Cardiac muscle cell (in vitro differentiated cells and primary cell): ENCODE measurements around the gene DNALI1. TPM values are rescaled to one million over a fixed set of nuclear protein-coding genes. Genes with fewer than 3 reads are reported as not detected.

Source experiments
- DNase-seq, 2 donors: peaks; one replicate each; pipeline versions ENCODE4 v3.0.0 to v3.0.0-alpha.2; 2010 to 2017; ENCODE audit warnings: low read depth in 1 of 2, low spot score in 1 of 2
- H3K27ac ChIP-seq: fragments of 200-600 bp; sonication (generic); 2 replicates; pipeline ENCODE4 v1.5.1; 2016
- H3K27me3 ChIP-seq: fragments of 200-600 bp; sonication (generic); 2 replicates; pipeline ENCODE4 v1.6.0; 2016; ENCODE audit warnings: control low read depth
- H3K36me3 ChIP-seq: fragments of 200-600 bp; sonication (generic); 2 replicates; pipeline ENCODE4 v1.5.1; 2016; ENCODE audit warnings: control low read depth
- H3K4me1 ChIP-seq: fragments of 200-600 bp; sonication (generic); 2 replicates; pipeline ENCODE4 v1.8.1; 2017; ENCODE audit warnings: low read depth, mild to moderate bottlenecking, mixed run types
- H3K4me3 ChIP-seq: fragments of 200-600 bp; sonication (generic); 2 replicates; pipeline ENCODE4 v1.5.1; 2016; ENCODE audit warnings: mild to moderate bottlenecking
- H3K9me3 ChIP-seq: fragments of 200-600 bp; sonication (generic); 2 replicates; pipeline ENCODE4 v1.5.1; 2017; ENCODE audit warnings: low read depth, mild to moderate bottlenecking, control low read depth
- CTCF ChIP-seq: IDR thresholded peaks from 2 replicates; pipeline ENCODE4 v1.5.1; 2012; ENCODE audit warnings: low read depth, mild to moderate bottlenecking, low read length
- polyA plus RNA-seq: library from polyadenylated mRNA; unstranded; fragments of >200 nt; fragmentation: Nextera tagmentation; extraction: Ambion mirVana; gene quantifications from 2 replicates; pipeline ENCODE4 v1.2.1, GENCODE V29; 2016
- total RNA-seq: library from RNA; depleted of rRNA; stranded (reverse); fragments of >200 nt; gene quantifications from 2 replicates; pipeline ENCODE4 v1.2.3, GENCODE V29; 2016

The DNALI1 gene
- total and polyA plus RNA-seq, 2 experiments from 2014 or later = 17.8 to 43.2 TPM

- H3K36me3 ChIP-seq = no peaks in the 10 kb centered on the region
- no peak overlapping the region for H3K4me3 ChIP-seq
- DNase-seq = no peak
- peaks cover 91% of the 10 kb centered on the region for H3K27me3 ChIP-seq
- no peak for TF ChIP-seq CTCF
- no peaks in the 10 kb centered on the region for H3K9me3 ChIP-seq
- no peaks in the 10 kb centered on the region for H3K4me1 ChIP-seq
- H3K27ac ChIP-seq = no peak overlapping the region
These were observed 52.3 kb downstream of the DNALI1 start for GRCh38 chr1:37609002-37609401.

- no peaks in the 10 kb centered on the region for H3K9me3 ChIP-seq
- H3K27ac ChIP-seq = no peak overlapping the region
- H3K27me3 ChIP-seq = peaks cover 97% of the 10 kb centered on the region
- no peak overlapping the region for H3K4me3 ChIP-seq
- DNase-seq = no peak
- TF ChIP-seq CTCF = no peak
- H3K4me1 ChIP-seq = no peaks in the 10 kb centered on the region
- no peaks in the 10 kb centered on the region for H3K36me3 ChIP-seq
These were observed 53.3 kb downstream of the DNALI1 start for GRCh38 chr1:37609994-37610393.

- TF ChIP-seq CTCF = no peak
- H3K36me3 ChIP-seq = no peaks in the 10 kb centered on the region
- peaks cover 98% of the 10 kb centered on the region for H3K27me3 ChIP-seq
- no peak for DNase-seq
- no peak overlapping the region for H3K27ac ChIP-seq
- no peaks in the 10 kb centered on the region for H3K4me1 ChIP-seq
- H3K9me3 ChIP-seq = no peaks in the 10 kb centered on the region
- no peak overlapping the region for H3K4me3 ChIP-seq
These were observed 55.4 kb downstream of the DNALI1 start for GRCh38 chr1:37612186-37612585.

DNA sequence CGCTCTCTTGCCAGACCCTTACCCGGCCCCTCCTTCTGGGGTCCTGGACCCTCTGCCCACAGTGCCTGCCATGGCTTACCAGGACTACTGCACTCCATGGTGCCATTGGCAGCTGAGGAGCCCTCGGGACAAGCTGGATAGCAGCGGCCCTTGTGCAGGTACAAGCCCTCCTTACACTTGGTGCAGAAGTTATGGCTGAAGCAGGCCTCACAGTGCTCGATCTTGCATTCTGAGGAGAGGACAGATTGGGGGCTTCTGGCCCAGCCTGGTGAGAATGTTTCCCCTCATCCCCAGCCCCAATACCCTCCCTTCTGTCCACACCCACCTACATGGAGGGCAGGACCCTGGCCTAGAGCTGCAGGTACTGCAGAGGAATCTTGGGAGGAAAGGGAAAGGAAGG is 57.4 kb downstream of the DNALI1 start:
- H3K4me3 ChIP-seq = no peak overlapping the region
- peaks cover 97% of the 10 kb centered on the region for H3K27me3 ChIP-seq
- H3K4me1 ChIP-seq = no peaks in the 10 kb centered on the region
- H3K9me3 ChIP-seq = no peaks in the 10 kb centered on the region
- H3K36me3 ChIP-seq = no peaks in the 10 kb centered on the region
- no peak for DNase-seq
- no peak for TF ChIP-seq CTCF
- H3K27ac ChIP-seq = no peak overlapping the region

- H3K27ac ChIP-seq = no peak overlapping the region
- H3K4me1 ChIP-seq = no peaks in the 10 kb centered on the region
- no peak for TF ChIP-seq CTCF
- H3K4me3 ChIP-seq = no peak overlapping the region
- peaks cover 99% of the 10 kb centered on the region for H3K27me3 ChIP-seq
- H3K9me3 ChIP-seq = no peaks in the 10 kb centered on the region
- no peak for DNase-seq
- H3K36me3 ChIP-seq = no peaks in the 10 kb centered on the region
These were observed 59.6 kb downstream of the DNALI1 start for GRCh38 chr1:37616330-37616729.

Other genes with a start within 250 kb of the DNALI1 start
- 8.8 and 14.0 TPM in 2 replicates for gene ZC3H12A, start 82.4 kb upstream of the DNALI1 start, total RNA-seq
- gene ZC3H12A, start 82.4 kb upstream of the DNALI1 start, polyA plus RNA-seq = 5.2 and 10.1 TPM in 2 replicates
- 138 and 157 TPM in 2 replicates for gene MEAF6, start 42.2 kb upstream of the DNALI1 start, total RNA-seq
- gene MEAF6, start 42.2 kb upstream of the DNALI1 start, polyA plus RNA-seq = 68.2 and 77.0 TPM in 2 replicates
- gene SNIP1, start 2.6 kb upstream of the DNALI1 start, total RNA-seq = 12.8 and 18.4 TPM in 2 replicates
- gene SNIP1, start 2.6 kb upstream of the DNALI1 start, polyA plus RNA-seq = 6.1 and 6.6 TPM in 2 replicates
- gene GNL2, start 39.0 kb downstream of the DNALI1 start, total RNA-seq = 26.4 and 38.6 TPM in 2 replicates
- gene GNL2, start 39.0 kb downstream of the DNALI1 start, polyA plus RNA-seq = 55.9 and 78.3 TPM in 2 replicates
- gene RSPO1, start 78.0 kb downstream of the DNALI1 start, total RNA-seq = 0.71 and 1.1 TPM in 2 replicates
- 0.11 and 1.0 TPM in 2 replicates for gene RSPO1, start 78.0 kb downstream of the DNALI1 start, polyA plus RNA-seq
- 4.4 and 30.8 TPM in 2 replicates for gene CDCA8, start 135.6 kb downstream of the DNALI1 start, total RNA-seq
- 7.0 and 41.8 TPM in 2 replicates for gene CDCA8, start 135.6 kb downstream of the DNALI1 start, polyA plus RNA-seq
- gene EPHA10, start 208.2 kb downstream of the DNALI1 start, total RNA-seq = 0.14 TPM in 1 of 2 replicates, not detected in the other
- 0.38 TPM in 1 of 2 replicates, not detected in the other for gene EPHA10, start 208.2 kb downstream of the DNALI1 start, polyA plus RNA-seq
- gene MANEAL, start 236.9 kb downstream of the DNALI1 start, total RNA-seq = 1.3 and 5.4 TPM in 2 replicates
- gene MANEAL, start 236.9 kb downstream of the DNALI1 start, polyA plus RNA-seq = 1.7 and 4.1 TPM in 2 replicates